ENCODE measurements around the gene PKN1.

DNA sequence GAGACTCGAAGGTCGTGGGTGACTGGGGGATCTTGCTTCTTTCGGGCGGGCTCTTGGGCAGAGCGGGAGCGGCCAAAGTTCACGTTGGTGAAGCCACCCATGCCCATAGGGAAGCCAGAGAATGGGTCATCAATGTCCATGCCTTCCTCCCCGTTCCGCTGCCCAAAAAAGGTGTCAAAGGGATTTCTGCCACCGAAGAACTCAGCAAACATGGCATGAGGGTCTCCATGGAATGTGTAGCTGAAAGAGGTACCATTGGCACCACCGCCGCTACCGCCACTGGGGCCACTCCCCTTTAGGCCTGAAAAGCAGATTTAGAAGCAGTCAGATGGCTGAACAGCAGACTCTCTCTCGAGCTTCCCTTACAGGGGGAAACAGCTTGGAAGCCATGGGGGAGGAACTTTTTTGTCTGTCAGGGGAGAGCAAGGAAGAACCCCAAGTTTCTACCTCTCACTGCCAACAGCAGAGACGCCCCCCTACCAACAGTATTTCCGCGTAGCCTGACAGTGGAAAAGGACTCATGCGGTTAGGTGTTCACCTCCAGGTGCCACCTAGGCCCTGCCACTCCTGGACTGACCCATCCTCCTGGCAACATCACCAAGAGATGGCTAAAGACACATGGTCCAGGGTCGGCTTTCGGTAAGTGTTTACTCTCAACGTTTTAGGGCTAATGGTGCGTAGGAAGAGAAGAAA is 83.8 kb downstream of the PKN1 start:
- TF ChIP-seq, protein P1, sequence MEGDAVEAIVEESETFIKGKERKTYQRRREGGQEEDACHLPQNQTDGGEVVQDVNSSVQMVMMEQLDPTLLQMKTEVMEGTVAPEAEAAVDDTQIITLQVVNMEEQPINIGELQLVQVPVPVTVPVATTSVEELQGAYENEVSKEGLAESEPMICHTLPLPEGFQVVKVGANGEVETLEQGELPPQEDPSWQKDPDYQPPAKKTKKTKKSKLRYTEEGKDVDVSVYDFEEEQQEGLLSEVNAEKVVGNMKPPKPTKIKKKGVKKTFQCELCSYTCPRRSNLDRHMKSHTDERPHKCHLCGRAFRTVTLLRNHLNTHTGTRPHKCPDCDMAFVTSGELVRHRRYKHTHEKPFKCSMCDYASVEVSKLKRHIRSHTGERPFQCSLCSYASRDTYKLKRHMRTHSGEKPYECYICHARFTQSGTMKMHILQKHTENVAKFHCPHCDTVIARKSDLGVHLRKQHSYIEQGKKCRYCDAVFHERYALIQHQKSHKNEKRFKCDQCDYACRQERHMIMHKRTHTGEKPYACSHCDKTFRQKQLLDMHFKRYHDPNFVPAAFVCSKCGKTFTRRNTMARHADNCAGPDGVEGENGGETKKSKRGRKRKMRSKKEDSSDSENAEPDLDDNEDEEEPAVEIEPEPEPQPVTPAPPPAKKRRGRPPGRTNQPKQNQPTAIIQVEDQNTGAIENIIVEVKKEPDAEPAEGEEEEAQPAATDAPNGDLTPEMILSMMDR (optimal IDR thresholded peaks at IDR 0.05 in 1 of 3, IDR thresholded peaks at IDR 0.05 in 1 of 3, conservative IDR thresholded peaks at IDR 0.05 in 1 of 3; ENCODE audit: extremely low read depth in 1 of 3, insufficient read depth in 2 of 3, low read length in 3 of 3), result no peak
- no peak for TF ChIP-seq EZH2 (IDR thresholded peaks at IDR 0.05; ENCODE audit: low read length)
